ENCODE measurements around the gene TRAF7.
A peak's percentile ranks its signal among the peaks of the same experiment; 100 is the strongest.
"Not testable (repeated sequence)": the region's sequence is repeated elsewhere in the genome, so short reads cannot be mapped to it uniquely, and the experiment has no call there.

TRAF7 gene

GRCh38 chr16:2122934-2123683 is 32.5 kb upstream of the TRAF7 start:
- DNase-seq: not testable (repeated sequence)

GRCh38 chr16:2123706-2124376 is 31.7 kb upstream of the TRAF7 start:
- not testable (repeated sequence) for DNase-seq

GRCh38 chr16:2124377-2124693 is 31.2 kb upstream of the TRAF7 start:
- DNase-seq: not testable (repeated sequence)

GRCh38 chr16:2124694-2125444 is 30.7 kb upstream of the TRAF7 start:
- DNase-seq: not testable (repeated sequence)

GRCh38 chr16:2125609-2126008 is 30.0 kb upstream of the TRAF7 start:
- DNase-seq: not testable (repeated sequence)

GRCh38 chr16:2126161-2126743 is 29.3 kb upstream of the TRAF7 start:
- DNase-seq: not testable (repeated sequence)

- not testable (repeated sequence) for DNase-seq
These were observed 28.5 kb upstream of the TRAF7 start for GRCh38 chr16:2126928-2127556.

- DNase-seq: not testable (repeated sequence)
These were observed 27.8 kb upstream of the TRAF7 start for GRCh38 chr16:2127630-2128280.

- DNase-seq: not testable (repeated sequence)
These were observed 26.3 kb upstream of the TRAF7 start for GRCh38 chr16:2129251-2129650.

- not testable (repeated sequence) for DNase-seq
These were observed 25.6 kb upstream of the TRAF7 start for GRCh38 chr16:2129890-2130447.

GRCh38 chr16:2133797-2134196 is 21.8 kb upstream of the TRAF7 start:
- not testable (repeated sequence) for DNase-seq

GRCh38 chr16:2135071-2135470 is 20.5 kb upstream of the TRAF7 start:
- DNase-seq: not testable (repeated sequence)

GRCh38 chr16:2135770-2136490 is 19.7 kb upstream of the TRAF7 start, which contains the start of gene PKD1:
Gene PKD1 (minus strand): TSS chr16:2135898. CDS start chr16:2135689, 209 bp downstream.
- peak; percentile 94 for DNase-seq

- no peak for DNase-seq
These were observed 12.4 kb upstream of the TRAF7 start for GRCh38 chr16:2142942-2143877.

GRCh38 chr16:2143878-2144485 is 11.6 kb upstream of the TRAF7 start:
- no peak for DNase-seq

- DNase-seq: no peak
These were observed 9.7 kb upstream of the TRAF7 start for GRCh38 chr16:2145843-2146242.

- DNase-seq: no peak
These were observed 8.2 kb upstream of the TRAF7 start for GRCh38 chr16:2147378-2147777.

GRCh38 chr16:2147981-2148671 is 7.5 kb upstream of the TRAF7 start, which contains the start of gene RAB26:
Gene RAB26 (plus strand): TSS chr16:2148625. CDS start chr16:2148784, 159 bp downstream.
- peak; percentile 35 for DNase-seq

All from effector CD8-positive, alpha-beta T cell (primary cell).